ENCODE measurements around the gene CPSF6.

CPSF6 gene

GRCh38 chr12:69214169-69214568 lies 25.2 kb upstream of the CPSF6 start:
- ChIA-PET CTCF (interaction anchor here (0.6 kb wide), 1 partner anchor 9 kb away, joined by 3 read pairs; no protein-coding TSS in a partner anchor), POLR2A (ENCODE audit: low non-redundant PET) (no interaction called here)
- no peak for TF ChIP-seq CTCF (conservative IDR thresholded peaks at IDR 0.05; ENCODE audit: low read depth)

GRCh38 chr12:69225251-69225910 lies 14.0 kb upstream of the CPSF6 start:
- H3K27ac ChIP-seq = no peak overlapping the region
- ChIA-PET POLR2A (ENCODE audit: low non-redundant PET) (no interaction called here), CTCF (interaction anchor here (0.8 kb wide), 1 partner anchor 210 kb away, joined by 4 read pairs; no protein-coding TSS in a partner anchor)
- TF ChIP-seq CTCF (conservative IDR thresholded peaks at IDR 0.05; ENCODE audit: low read depth) = no peak
- no peak for DNase-seq (ENCODE audit: low spot score)

More at GRCh38 chr12:69214169-69214568, 25.2 kb upstream of the CPSF6 start:
- H3K27ac ChIP-seq = no peak overlapping the region
- no peak for DNase-seq (ENCODE audit: low spot score)

- no peak overlapping the region for H3K27ac ChIP-seq
- TF ChIP-seq CTCF (conservative IDR thresholded peaks at IDR 0.05; ENCODE audit: low read depth) = no peak
- CTCF ChIA-PET = no interaction called here
- no peak for DNase-seq (ENCODE audit: low spot score)
- POLR2A ChIA-PET (ENCODE audit: low non-redundant PET) = no interaction called here
Observed at GRCh38 chr12:69231479-69231878, 7.9 kb upstream of the CPSF6 start.

GRCh38 chr12:69238589-69239351 lies 599 bp upstream of the CPSF6 start:
- no peak for TF ChIP-seq CTCF (conservative IDR thresholded peaks at IDR 0.05; ENCODE audit: low read depth)
- POLR2A ChIA-PET (ENCODE audit: low non-redundant PET) = no interaction called here
- H3K27ac ChIP-seq = peak overlapping the region; percentile 90
- CTCF ChIA-PET = no interaction called here
- no peak for DNase-seq (ENCODE audit: low spot score)

GRCh38 chr12:69239922-69240630 lies 707 bp downstream of the CPSF6 start:
- DNase-seq (ENCODE audit: low spot score) = peak; percentile 22
- peak overlapping the region; percentile 90 for H3K27ac ChIP-seq
- no peak for TF ChIP-seq CTCF (conservative IDR thresholded peaks at IDR 0.05; ENCODE audit: low read depth)
- ChIA-PET CTCF (no interaction called here), POLR2A (ENCODE audit: low non-redundant PET) (no interaction called here)

GRCh38 chr12:69240631-69240995 lies 1.2 kb downstream of the CPSF6 start:
- peak; percentile 19 for DNase-seq (ENCODE audit: low spot score)
- POLR2A ChIA-PET (ENCODE audit: low non-redundant PET) = no interaction called here
- CTCF ChIA-PET = no interaction called here
- H3K27ac ChIP-seq = peak overlapping the region; percentile 90
- no peak for TF ChIP-seq CTCF (conservative IDR thresholded peaks at IDR 0.05; ENCODE audit: low read depth)
